ENCODE data around the gene C4orf50.

DNA sequence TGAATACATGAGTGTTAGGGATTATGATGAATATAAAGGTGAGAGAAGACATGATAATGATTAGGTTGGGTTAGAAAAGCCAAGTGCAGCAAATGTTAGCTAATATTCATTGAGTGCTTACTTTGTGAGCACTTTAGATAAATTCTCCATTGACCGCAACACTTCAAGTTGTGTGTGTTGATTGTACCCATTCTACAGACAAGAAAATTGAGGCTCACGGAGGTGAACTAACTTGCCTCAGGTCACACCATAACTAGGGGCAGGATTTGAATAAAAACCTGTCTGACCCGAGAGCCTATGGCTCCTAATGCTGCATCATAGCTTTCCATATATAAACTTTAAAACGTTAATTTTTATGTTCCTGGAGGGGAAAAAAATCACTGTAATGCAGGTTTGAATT lies 15.2 kb upstream of the C4orf50 start:
- TF ChIP-seq, protein P1, sequence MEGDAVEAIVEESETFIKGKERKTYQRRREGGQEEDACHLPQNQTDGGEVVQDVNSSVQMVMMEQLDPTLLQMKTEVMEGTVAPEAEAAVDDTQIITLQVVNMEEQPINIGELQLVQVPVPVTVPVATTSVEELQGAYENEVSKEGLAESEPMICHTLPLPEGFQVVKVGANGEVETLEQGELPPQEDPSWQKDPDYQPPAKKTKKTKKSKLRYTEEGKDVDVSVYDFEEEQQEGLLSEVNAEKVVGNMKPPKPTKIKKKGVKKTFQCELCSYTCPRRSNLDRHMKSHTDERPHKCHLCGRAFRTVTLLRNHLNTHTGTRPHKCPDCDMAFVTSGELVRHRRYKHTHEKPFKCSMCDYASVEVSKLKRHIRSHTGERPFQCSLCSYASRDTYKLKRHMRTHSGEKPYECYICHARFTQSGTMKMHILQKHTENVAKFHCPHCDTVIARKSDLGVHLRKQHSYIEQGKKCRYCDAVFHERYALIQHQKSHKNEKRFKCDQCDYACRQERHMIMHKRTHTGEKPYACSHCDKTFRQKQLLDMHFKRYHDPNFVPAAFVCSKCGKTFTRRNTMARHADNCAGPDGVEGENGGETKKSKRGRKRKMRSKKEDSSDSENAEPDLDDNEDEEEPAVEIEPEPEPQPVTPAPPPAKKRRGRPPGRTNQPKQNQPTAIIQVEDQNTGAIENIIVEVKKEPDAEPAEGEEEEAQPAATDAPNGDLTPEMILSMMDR (IDR thresholded peaks at IDR 0.05; ENCODE audit: low read length): no peak
- TF ChIP-seq EZH2 (optimal IDR thresholded peaks at IDR 0.05; ENCODE audit: low read depth, low read length): no peak
